Lower leg skin (tissue), 3 donors: ENCODE measurements around the gene NKX2-1.

Experiments used
- POLR2A ChIP-seq, 2 donors: fragments of 450-650 bp; IDR thresholded peaks; one replicate each; pipeline ENCODE4 v1.6.1; 2016 to 2017; ENCODE audit warnings: antibody characterized with exemption in 2 of 2, mild to moderate bottlenecking in 1 of 2, moderate library complexity in 1 of 2
- TF ChIP-seq, protein P1 (sequence below), 3 donors: fragments of 450-650 bp; IDR thresholded peaks; one replicate each; pipeline ENCODE4 v1.5.1; 2016; ENCODE audit warnings: antibody characterized with exemption in 3 of 3, mild to moderate bottlenecking in 3 of 3, moderate library complexity in 2 of 3

- TF ChIP-seq, protein P1, sequence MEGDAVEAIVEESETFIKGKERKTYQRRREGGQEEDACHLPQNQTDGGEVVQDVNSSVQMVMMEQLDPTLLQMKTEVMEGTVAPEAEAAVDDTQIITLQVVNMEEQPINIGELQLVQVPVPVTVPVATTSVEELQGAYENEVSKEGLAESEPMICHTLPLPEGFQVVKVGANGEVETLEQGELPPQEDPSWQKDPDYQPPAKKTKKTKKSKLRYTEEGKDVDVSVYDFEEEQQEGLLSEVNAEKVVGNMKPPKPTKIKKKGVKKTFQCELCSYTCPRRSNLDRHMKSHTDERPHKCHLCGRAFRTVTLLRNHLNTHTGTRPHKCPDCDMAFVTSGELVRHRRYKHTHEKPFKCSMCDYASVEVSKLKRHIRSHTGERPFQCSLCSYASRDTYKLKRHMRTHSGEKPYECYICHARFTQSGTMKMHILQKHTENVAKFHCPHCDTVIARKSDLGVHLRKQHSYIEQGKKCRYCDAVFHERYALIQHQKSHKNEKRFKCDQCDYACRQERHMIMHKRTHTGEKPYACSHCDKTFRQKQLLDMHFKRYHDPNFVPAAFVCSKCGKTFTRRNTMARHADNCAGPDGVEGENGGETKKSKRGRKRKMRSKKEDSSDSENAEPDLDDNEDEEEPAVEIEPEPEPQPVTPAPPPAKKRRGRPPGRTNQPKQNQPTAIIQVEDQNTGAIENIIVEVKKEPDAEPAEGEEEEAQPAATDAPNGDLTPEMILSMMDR (IDR thresholded peaks at IDR 0.05): no peak
- no peak for TF ChIP-seq POLR2A (IDR thresholded peaks at IDR 0.05)
Measured at GRCh38 chr14:36550899-36551298, 30.9 kb upstream of the NKX2-1 start.
